Measurements from ENCODE around the gene MSANTD2. TPM values are rescaled to one million over a fixed set of nuclear protein-coding genes. Genes with fewer than 3 reads are reported as not detected.
A peak's percentile ranks its signal among the peaks of the same experiment; 100 is the strongest.

MSANTD2 gene
- total and polyA plus RNA-seq, 3 donors from 2014 or later: 7.4 to 19.1 (median 11.3) TPM

DNA sequence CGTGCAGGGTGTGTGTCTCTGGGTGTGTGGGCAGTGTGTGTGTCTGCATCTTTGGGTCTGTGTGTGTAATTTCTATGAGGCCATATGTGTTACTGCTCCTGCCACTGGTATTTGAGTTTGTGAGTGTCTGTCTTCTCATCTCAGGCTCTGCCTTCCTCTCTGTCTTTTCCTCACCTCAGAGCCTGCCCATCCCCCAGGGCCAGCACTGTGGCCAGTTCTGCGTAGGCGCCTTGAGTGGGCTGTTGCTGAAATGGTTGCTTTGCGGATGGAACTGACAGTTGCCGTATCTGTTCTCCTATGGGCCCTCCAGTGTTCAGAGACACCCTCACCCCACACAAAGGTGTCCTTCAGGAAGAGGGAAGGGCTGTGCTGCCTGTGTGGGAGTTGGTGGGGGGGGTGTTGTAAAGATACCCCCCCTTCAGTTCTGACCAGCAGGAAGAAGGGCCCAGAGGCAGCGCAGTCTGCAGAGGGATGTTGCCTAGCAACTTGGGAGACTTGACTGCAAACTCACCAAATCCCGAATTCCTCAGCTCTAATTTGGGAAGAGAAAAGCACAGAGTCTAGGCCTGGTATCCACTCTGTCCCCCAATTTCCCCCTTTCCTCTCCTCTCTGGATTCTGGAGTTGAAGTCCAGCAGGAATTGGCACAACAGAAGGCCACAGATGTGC lies 62.4 kb downstream of the MSANTD2 start:
- H3K4me3 ChIP-seq: no peak overlapping the region

DNA sequence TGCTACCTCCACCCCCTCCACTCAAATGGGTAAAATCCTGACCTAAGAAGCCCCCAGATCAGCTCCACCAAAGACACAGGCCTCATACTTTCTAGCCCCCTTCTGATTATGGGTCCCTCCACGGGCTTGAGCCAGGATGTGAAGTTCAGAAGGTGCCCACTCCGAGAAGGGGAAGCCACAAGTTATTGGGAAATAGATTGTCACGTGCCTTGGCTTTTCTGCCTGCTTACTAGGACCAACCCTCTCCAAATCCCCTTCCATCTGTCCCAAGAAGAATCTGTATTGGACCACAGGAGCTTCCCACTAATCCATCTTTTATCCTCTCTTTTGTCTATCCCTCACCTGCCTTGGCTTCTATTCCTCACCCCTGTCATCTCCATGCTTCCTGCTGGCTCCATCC lies 63.5 kb downstream of the MSANTD2 start:
- WGBS, 2 donors: 82 to 84% methylated on average over 3 of the region's 3 CpGs
- H3K27me3 ChIP-seq: no peaks in the 10 kb centered on the region
- intact Hi-C loops (cut with DNase I; ENCODE audit: low total_unique reads): no loop called here
- no peaks in the 10 kb centered on the region for H3K36me3 ChIP-seq (ENCODE audit: low read depth, missing control alignments)
- TF ChIP-seq POLR2A (IDR thresholded peaks at IDR 0.05): no peak
- TF ChIP-seq, protein P1, sequence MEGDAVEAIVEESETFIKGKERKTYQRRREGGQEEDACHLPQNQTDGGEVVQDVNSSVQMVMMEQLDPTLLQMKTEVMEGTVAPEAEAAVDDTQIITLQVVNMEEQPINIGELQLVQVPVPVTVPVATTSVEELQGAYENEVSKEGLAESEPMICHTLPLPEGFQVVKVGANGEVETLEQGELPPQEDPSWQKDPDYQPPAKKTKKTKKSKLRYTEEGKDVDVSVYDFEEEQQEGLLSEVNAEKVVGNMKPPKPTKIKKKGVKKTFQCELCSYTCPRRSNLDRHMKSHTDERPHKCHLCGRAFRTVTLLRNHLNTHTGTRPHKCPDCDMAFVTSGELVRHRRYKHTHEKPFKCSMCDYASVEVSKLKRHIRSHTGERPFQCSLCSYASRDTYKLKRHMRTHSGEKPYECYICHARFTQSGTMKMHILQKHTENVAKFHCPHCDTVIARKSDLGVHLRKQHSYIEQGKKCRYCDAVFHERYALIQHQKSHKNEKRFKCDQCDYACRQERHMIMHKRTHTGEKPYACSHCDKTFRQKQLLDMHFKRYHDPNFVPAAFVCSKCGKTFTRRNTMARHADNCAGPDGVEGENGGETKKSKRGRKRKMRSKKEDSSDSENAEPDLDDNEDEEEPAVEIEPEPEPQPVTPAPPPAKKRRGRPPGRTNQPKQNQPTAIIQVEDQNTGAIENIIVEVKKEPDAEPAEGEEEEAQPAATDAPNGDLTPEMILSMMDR (IDR thresholded peaks at IDR 0.05): no peak
- H3K9me3 ChIP-seq: no peaks in the 10 kb centered on the region
- no peak overlapping the region for H3K4me3 ChIP-seq
- H3K4me1 ChIP-seq: peaks cover 4% of the 10 kb centered on the region
- DNase-seq: no peak
- H3K27ac ChIP-seq: no peak overlapping the region

More for the DNA sequence above, 62.4 kb downstream of the MSANTD2 start:
- DNase-seq: no peak
- intact Hi-C loops (cut with DNase I; ENCODE audit: low total_unique reads): no loop called here
- Histone ChIP-seq H3K4me1 (peaks cover 4% of the 10 kb centered on the region), H3K27me3 (no peaks in the 10 kb centered on the region), H3K36me3 (ENCODE audit: low read depth, missing control alignments) (no peaks in the 10 kb centered on the region), H3K9me3 (no peaks in the 10 kb centered on the region), H3K27ac (no peak overlapping the region)
- no peak for TF ChIP-seq POLR2A (IDR thresholded peaks at IDR 0.05)
- TF ChIP-seq, protein P1 (IDR thresholded peaks at IDR 0.05): no peak
- 81 to 83% methylated on average over 6 to 7 of the region's 7 CpGs for WGBS, 2 donors

DNA sequence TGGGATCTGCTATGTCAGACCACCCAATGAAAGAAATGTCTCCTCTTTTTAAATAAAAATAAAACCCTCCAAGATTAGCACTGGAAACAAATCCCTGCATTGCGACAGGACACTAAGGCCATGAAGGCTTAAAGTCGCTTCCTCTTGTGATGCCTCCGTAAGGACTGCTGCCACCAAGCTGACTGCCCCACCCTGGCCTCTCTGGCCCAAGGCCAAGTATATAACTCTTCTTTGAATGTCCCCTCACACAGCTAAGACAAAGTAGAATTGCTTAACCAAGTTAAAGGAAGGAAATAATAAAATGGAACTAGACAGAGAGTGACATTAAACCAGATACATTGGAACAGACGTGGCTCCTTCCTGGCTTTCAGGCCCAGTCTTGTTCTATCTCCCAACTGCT lies 68.0 kb downstream of the MSANTD2 start:
- peak; percentile 27 for DNase-seq
- intact Hi-C loops (cut with DNase I; ENCODE audit: low total_unique reads): no loop called here
- H3K27me3 ChIP-seq: no peaks in the 10 kb centered on the region
- no peak overlapping the region for H3K27ac ChIP-seq
- WGBS, 2 donors: 82 to 87% methylated on average over 3 to 4 of the region's 4 CpGs
- H3K9me3 ChIP-seq: no peaks in the 10 kb centered on the region
- no peak for TF ChIP-seq POLR2A (IDR thresholded peaks at IDR 0.05)
- TF ChIP-seq, protein P1 (IDR thresholded peaks at IDR 0.05): no peak
- H3K4me1 ChIP-seq: no peaks in the 10 kb centered on the region
- H3K36me3 ChIP-seq (ENCODE audit: low read depth, missing control alignments): no peaks in the 10 kb centered on the region
- H3K4me3 ChIP-seq: no peak overlapping the region

DNA sequence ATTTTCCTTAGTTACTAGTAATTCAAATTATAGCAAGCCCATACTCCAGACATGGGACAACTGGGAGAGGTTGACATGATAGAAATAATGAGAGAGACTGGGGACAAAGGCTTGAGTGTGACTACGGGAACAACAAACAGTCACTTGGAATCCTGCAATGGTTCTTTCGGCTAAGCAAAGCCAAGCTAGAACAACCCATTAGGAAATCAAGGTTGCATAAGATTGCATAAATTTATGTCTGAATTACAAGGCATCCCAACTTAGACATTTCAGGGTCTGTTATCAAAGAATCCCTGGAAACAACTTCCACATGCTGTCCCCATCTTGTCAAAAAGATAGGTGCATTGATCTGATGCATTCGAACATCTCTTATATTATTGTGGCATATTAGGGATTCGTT lies 70.6 kb downstream of the MSANTD2 start:
- Histone ChIP-seq H3K4me1 (peaks cover 11% of the 10 kb centered on the region), H3K27me3 (no peaks in the 10 kb centered on the region), H3K4me3 (no peak overlapping the region), H3K27ac (no peak overlapping the region), H3K36me3 (ENCODE audit: low read depth, missing control alignments) (no peaks in the 10 kb centered on the region), H3K9me3 (no peaks in the 10 kb centered on the region)
- intact Hi-C loops (cut with DNase I; ENCODE audit: low total_unique reads): no loop called here
- no peak for DNase-seq
- 89 to 91% methylated on average over 4 of the region's 4 CpGs for WGBS, 2 donors
- TF ChIP-seq POLR2A (IDR thresholded peaks at IDR 0.05): no peak
- TF ChIP-seq, protein P1 (IDR thresholded peaks at IDR 0.05): no peak

DNA sequence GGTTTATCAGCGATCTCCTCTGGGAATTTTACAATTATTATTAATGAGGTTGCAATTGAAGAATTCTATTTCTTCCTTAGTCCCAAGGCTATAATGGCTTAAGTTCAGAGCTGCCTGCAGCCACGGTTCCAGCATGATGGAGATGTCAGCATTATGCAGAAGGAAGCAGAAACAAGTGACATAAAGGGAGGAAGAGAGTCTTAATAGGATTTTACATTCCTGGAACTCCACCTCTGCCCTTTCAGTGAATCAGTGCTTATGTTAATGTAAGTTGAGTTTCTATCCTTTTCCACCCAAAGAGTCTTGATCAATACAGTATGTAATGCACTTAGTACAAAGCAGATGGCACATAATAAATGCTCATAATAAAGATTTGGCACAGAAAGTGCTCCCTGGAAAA lies 72.1 kb downstream of the MSANTD2 start:
- DNase-seq: no peak
- H3K36me3 ChIP-seq (ENCODE audit: low read depth, missing control alignments): no peaks in the 10 kb centered on the region
- TF ChIP-seq POLR2A (IDR thresholded peaks at IDR 0.05): no peak
- TF ChIP-seq, protein P1 (IDR thresholded peaks at IDR 0.05): no peak
- 85 to 90% methylated on average over 2 of the region's 2 CpGs for WGBS, 2 donors
- intact Hi-C loops (cut with DNase I; ENCODE audit: low total_unique reads): no loop called here
- no peaks in the 10 kb centered on the region for H3K27me3 ChIP-seq
- H3K4me1 ChIP-seq: peaks cover 11% of the 10 kb centered on the region
- no peak overlapping the region for H3K27ac ChIP-seq
- no peaks in the 10 kb centered on the region for H3K9me3 ChIP-seq
- H3K4me3 ChIP-seq: no peak overlapping the region
